CD4-positive, CD25-positive, alpha-beta regulatory T cell (primary cell): ENCODE measurements around the gene ATP13A1. TPM values are rescaled to one million over a fixed set of nuclear protein-coding genes. Genes with fewer than 3 reads are reported as not detected.
A peak's percentile ranks its signal among the peaks of the same experiment; 100 is the strongest.

Source experiments
- ATAC-seq, 2 donors: fragments of 150-1000 bp; cut with Tn5 transposase; one replicate each; pipeline ENCODE4 v1.10.0; 2021; ENCODE audit warnings: low read depth in 2 of 2, moderate number of reproducible peaks in 2 of 2, moderate library complexity in 1 of 2
- DNase-seq, 3 donors: peaks; one replicate each; pipeline versions ENCODE4 v3.0.0 to v3.0.0-alpha.2; 2012 to 2022; ENCODE audit warnings: mixed read lengths in 1 of 3
- H3K27ac ChIP-seq: one replicate; pipeline ENCODE4 v1.7.0; 2013; ENCODE audit warnings: mild to moderate bottlenecking, low read length; ENCODE audit not compliant: insufficient read depth, poor library complexity, severe bottlenecking
- H3K27me3 ChIP-seq: one replicate; pipeline ENCODE4 v1.7.0; 2013; ENCODE audit warnings: low read length; ENCODE audit not compliant: control insufficient read depth, insufficient read depth
- H3K36me3 ChIP-seq: one replicate; pipeline ENCODE4 v1.7.0; 2013; ENCODE audit warnings: mild to moderate bottlenecking, low read length, moderate library complexity; ENCODE audit not compliant: control insufficient read depth, insufficient read depth
- H3K4me1 ChIP-seq: 2 replicates; pipeline ENCODE4 v1.7.0; 2013; ENCODE audit warnings: mild to moderate bottlenecking, low read length; ENCODE audit not compliant: insufficient read depth, control insufficient read depth, poor library complexity, severe bottlenecking
- H3K4me3 ChIP-seq: one replicate; pipeline ENCODE4 v1.7.0; 2013; ENCODE audit warnings: low read depth, mild to moderate bottlenecking, low read length, moderate library complexity
- H3K9me3 ChIP-seq, 2 experiments: 1 replicate in 1 of 2; 2 replicates in 1 of 2; pipeline ENCODE4 v1.7.0; 2013; ENCODE audit warnings: low read length in 2 of 2, mild to moderate bottlenecking in 1 of 2, moderate library complexity in 1 of 2; ENCODE audit not compliant: control insufficient read depth in 2 of 2
- H3K27ac Mint-ChIP-seq, 3 donors: one replicate each; pipeline ENCODE4 v1.8.0; 2020 to 2022; ENCODE audit warnings: mild to moderate bottlenecking in 3 of 3, mixed read lengths in 3 of 3, moderate library complexity in 2 of 3
- H3K27me3 Mint-ChIP-seq: one replicate; pipeline ENCODE4 v1.8.0; 2022; ENCODE audit warnings: mild to moderate bottlenecking, mixed read lengths
- H3K36me3 Mint-ChIP-seq: one replicate; pipeline ENCODE4 v1.8.0; 2020; ENCODE audit warnings: mixed read lengths
- H3K4me1 Mint-ChIP-seq, 4 donors: one replicate each; pipeline ENCODE4 v1.8.0; 2020 to 2022; ENCODE audit warnings: mixed read lengths in 4 of 4, mild to moderate bottlenecking in 1 of 4
- H3K4me3 Mint-ChIP-seq, 4 donors: one replicate each; pipeline ENCODE4 v1.8.0; 2020 to 2022; ENCODE audit warnings: mild to moderate bottlenecking in 4 of 4, mixed read lengths in 4 of 4, moderate library complexity in 3 of 4
- H3K9me3 Mint-ChIP-seq, 7 donors: one replicate each; pipeline ENCODE4 v1.8.0; 2020 to 2022; ENCODE audit warnings: mixed read lengths in 7 of 7, mild to moderate bottlenecking in 3 of 7, moderate library complexity in 2 of 7
- polyA plus RNA-seq, 4 donors: library from polyadenylated mRNA; unstranded; fragments of 300-500 nt; fragmentation: Illumina TruSeq; gene quantifications; one replicate each; pipeline ENCODE4 v1.2.3, GENCODE V29; 2021
- total RNA-seq: library from RNA; stranded (reverse); gene quantifications from one replicate; pipeline ENCODE4 v1.2.3, GENCODE V29; 2022

Gene ATP13A1
- total and polyA plus RNA-seq, 5 donors from 2014 or later = 24.1 to 114 (median 30.9) TPM

GRCh38 chr19:19631346-19631745 lies 32.1 kb downstream of the ATP13A1 start:
- peaks cover 19% of the 10 kb centered on the region for H3K4me1 ChIP-seq

GRCh38 chr19:19630426-19630825 lies 33.0 kb downstream of the ATP13A1 start:
- no peak overlapping the region for H3K27ac ChIP-seq
- H3K4me3 ChIP-seq = no peak overlapping the region
- Mint-ChIP-seq H3K27me3 (no peaks in the 10 kb centered on the region), H3K4me3 (peak overlapping the region in 3 of 4 donors; percentile 45 to 84 (median 68)), H3K9me3 (peaks cover 0 to 2% (median 0%) of the 10 kb centered on the region in 7 donors), H3K36me3 (peaks cover 34% of the 10 kb centered on the region), H3K27ac (peak overlapping the region in 1 of 3 donors; percentile 95), H3K4me1 (peaks cover 5 to 46% (median 20%) of the 10 kb centered on the region in 4 donors)
- H3K36me3 ChIP-seq = peaks cover 40% of the 10 kb centered on the region
- no peak for DNase-seq
- no peaks in the 10 kb centered on the region for H3K27me3 ChIP-seq
- H3K4me1 ChIP-seq = peaks cover 26% of the 10 kb centered on the region
- ATAC-seq = no peak
- no peaks in the 10 kb centered on the region for H3K9me3 ChIP-seq

More at GRCh38 chr19:19631346-19631745, 32.1 kb downstream of the ATP13A1 start:
- Mint-ChIP-seq H3K4me3 (peak overlapping the region in 1 of 4 donors; percentile 84), H3K27me3 (no peaks in the 10 kb centered on the region), H3K27ac (peak overlapping the region in 1 of 3 donors; percentile 52), H3K9me3 (peaks cover 0 to 2% (median 0%) of the 10 kb centered on the region in 7 donors), H3K4me1 (peaks cover 1 to 41% (median 16%) of the 10 kb centered on the region in 4 donors), H3K36me3 (peaks cover 36% of the 10 kb centered on the region)
- H3K27ac ChIP-seq = no peak overlapping the region
- no peaks in the 10 kb centered on the region for H3K27me3 ChIP-seq
- ATAC-seq (no peak), DNase-seq (no peak)
- peaks cover 46% of the 10 kb centered on the region for H3K36me3 ChIP-seq
- H3K9me3 ChIP-seq = no peaks in the 10 kb centered on the region
- H3K4me3 ChIP-seq = no peak overlapping the region

GRCh38 chr19:19630062-19630414 lies 33.4 kb downstream of the ATP13A1 start:
- Mint-ChIP-seq H3K4me3 (peak overlapping the region in 2 of 4 donors; percentile 56 to 84), H3K36me3 (peaks cover 34% of the 10 kb centered on the region), H3K27me3 (no peaks in the 10 kb centered on the region), H3K4me1 (peaks cover 5 to 47% (median 20%) of the 10 kb centered on the region in 4 donors), H3K27ac (peak overlapping the region in 1 of 3 donors; percentile 95), H3K9me3 (peaks cover 0 to 2% (median 0%) of the 10 kb centered on the region in 7 donors)
- ATAC-seq (no peak), DNase-seq (no peak)
- no peaks in the 10 kb centered on the region for H3K27me3 ChIP-seq
- no peaks in the 10 kb centered on the region for H3K9me3 ChIP-seq
- peaks cover 29% of the 10 kb centered on the region for H3K4me1 ChIP-seq
- H3K36me3 ChIP-seq = peaks cover 37% of the 10 kb centered on the region
- H3K4me3 ChIP-seq = no peak overlapping the region
- no peak overlapping the region for H3K27ac ChIP-seq

GRCh38 chr19:19628501-19629134 lies 34.9 kb downstream of the ATP13A1 start:
- H3K27ac Mint-ChIP-seq = peak overlapping the region; percentile 58 to 93 (median 76)
- peak overlapping the region; percentile 88 for H3K27ac ChIP-seq

GRCh38 chr19:19627621-19628500 lies 35.6 kb downstream of the ATP13A1 start, which contains the start of gene LPAR2:
LPAR2 (minus strand) TSS chr19:19628220; CDS start chr19:19627275, 945 bp downstream.
- Mint-ChIP-seq H3K4me3 (peak within 1 kb of the TSS; percentile 89 to 99 (median 98)), H3K27me3 (no peaks in the 10 kb centered on the region), H3K27ac (peak within 1 kb of the TSS; percentile 95 to 99 (median 96)), H3K9me3 (peaks cover 0 to 2% (median 0%) of the 10 kb centered on the region in 7 donors), H3K4me1 (peaks cover 5 to 50% (median 17%) of the 10 kb centered on the region in 4 donors), H3K36me3 (peaks cover 16% of the 10 kb centered on the region)
- Histone ChIP-seq H3K9me3 (no peaks in the 10 kb centered on the region), H3K36me3 (peaks cover 30% of the 10 kb centered on the region), H3K4me1 (peaks cover 29% of the 10 kb centered on the region), H3K27ac (peak within 1 kb of the TSS; percentile 88), H3K4me3 (peak within 1 kb of the TSS; percentile 84), H3K27me3 (no peaks in the 10 kb centered on the region)
- DNase-seq (peak; percentile 81 to 84 (median 83)), ATAC-seq (peak; percentile 83 to 85)

More at GRCh38 chr19:19628501-19629134, 34.9 kb downstream of the ATP13A1 start:
- Histone ChIP-seq H3K27me3 (no peaks in the 10 kb centered on the region), H3K9me3 (no peaks in the 10 kb centered on the region), H3K4me1 (peaks cover 29% of the 10 kb centered on the region), H3K4me3 (no peak overlapping the region), H3K36me3 (peaks cover 34% of the 10 kb centered on the region)
- DNase-seq (peak in 2 of 3 donors; percentile 34 to 44), ATAC-seq (peak; percentile 6 to 22)
- Mint-ChIP-seq H3K9me3 (peaks cover 0 to 2% (median 0%) of the 10 kb centered on the region in 7 donors), H3K36me3 (peaks cover 23% of the 10 kb centered on the region), H3K4me3 (peak overlapping the region; percentile 80 to 93 (median 88)), H3K4me1 (peaks cover 5 to 51% (median 22%) of the 10 kb centered on the region in 4 donors), H3K27me3 (no peaks in the 10 kb centered on the region)

GRCh38 chr19:19626516-19627472 lies 36.7 kb downstream of the ATP13A1 start:
- DNase-seq (no peak), ATAC-seq (no peak)
- Histone ChIP-seq H3K9me3 (no peaks in the 10 kb centered on the region), H3K4me3 (peak overlapping the region; percentile 84), H3K4me1 (peaks cover 29% of the 10 kb centered on the region), H3K27me3 (no peaks in the 10 kb centered on the region), H3K36me3 (peaks cover 25% of the 10 kb centered on the region), H3K27ac (peak overlapping the region; percentile 88)
- Mint-ChIP-seq H3K27me3 (no peaks in the 10 kb centered on the region), H3K36me3 (peaks cover 10% of the 10 kb centered on the region), H3K4me3 (peak overlapping the region; percentile 89 to 99 (median 98)), H3K4me1 (peaks cover 5 to 48% (median 17%) of the 10 kb centered on the region in 4 donors), H3K27ac (peak overlapping the region; percentile 95 to 99 (median 96)), H3K9me3 (no peaks in the 10 kb centered on the region)
